ENCODE measurements around the gene CCDC74A. TPM values are rescaled to one million over a fixed set of nuclear protein-coding genes. Genes with fewer than 3 reads are reported as not detected.
"Not testable (repeated sequence)": the region's sequence is repeated elsewhere in the genome, so short reads cannot be mapped to it uniquely, and the experiment has no call there.

The CCDC74A gene
- total and polyA plus RNA-seq, 4 donors: 8.1 to 15.1 (median 11.4) TPM

DNA sequence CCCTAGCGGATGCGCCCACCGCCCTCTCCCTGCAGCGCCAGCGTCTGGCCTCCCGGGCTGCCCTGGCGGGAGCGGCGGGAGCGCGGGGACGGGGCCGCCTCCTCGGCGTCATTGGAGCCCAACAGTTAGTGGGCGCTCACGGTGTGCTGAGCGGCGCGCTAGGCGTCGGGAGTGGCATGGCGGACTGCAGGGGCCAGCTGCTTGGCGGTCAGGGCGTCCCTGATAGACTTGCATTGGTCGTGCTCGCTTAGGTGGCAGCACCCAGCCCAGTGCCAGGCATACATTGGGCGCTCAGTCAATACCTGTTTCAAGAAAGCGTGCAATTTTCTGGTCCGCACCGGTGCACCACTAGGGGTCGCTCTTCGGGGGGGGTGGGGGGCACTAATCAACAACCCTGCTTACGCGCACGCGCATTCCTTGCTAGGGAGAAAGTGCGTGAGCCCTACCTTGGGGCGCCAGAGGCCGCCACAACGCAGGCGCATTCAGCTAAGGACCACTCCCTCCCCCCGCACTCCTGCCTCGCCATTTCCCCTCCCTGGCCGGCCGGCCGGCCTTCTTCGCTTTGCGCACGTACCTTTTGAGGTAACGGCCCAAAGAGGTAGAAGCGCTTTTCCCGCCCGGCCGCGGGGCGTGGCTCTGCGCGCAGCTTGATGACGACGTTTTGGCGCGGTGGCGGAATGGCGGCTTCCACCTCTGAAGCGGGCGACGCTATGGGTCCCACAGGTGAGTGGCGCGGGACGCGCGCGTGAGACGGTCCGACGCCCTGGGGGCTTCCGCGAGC, 35.1 kb upstream of the CCDC74A start:
- peaks cover 0 to 12% (median 0%) of the 10 kb centered on the region in 5 donors for H3K4me1 ChIP-seq (ENCODE audit: control insufficient read depth in 5 of 5, insufficient read depth in 5 of 5, low read length in 5 of 5)
- peak overlapping the region; percentile 80 for H3K4me3 ChIP-seq
- ATAC-seq (ENCODE audit: insufficient read depth, low FRiP score): peak; percentile 84
- H3K27ac ChIP-seq (ENCODE audit: low read depth in 1 of 2, low read length in 1 of 2): peak overlapping the region; percentile 93 to 97
- no peaks in the 10 kb centered on the region for H3K9me3 ChIP-seq (ENCODE audit: control insufficient read depth in 4 of 4, insufficient read depth in 3 of 4, low read length in 3 of 4)
- peaks cover 0 to 2% (median 0%) of the 10 kb centered on the region in 4 donors for H3K36me3 ChIP-seq (ENCODE audit: control insufficient read depth in 4 of 4, insufficient read depth in 4 of 4, low read length in 4 of 4)
- peak; percentile 94 to 97 (median 96) for DNase-seq
- no peaks in the 10 kb centered on the region for H3K27me3 ChIP-seq (ENCODE audit: control insufficient read depth in 3 of 3, insufficient read depth in 3 of 3, low read length in 2 of 3)
- TF ChIP-seq, protein P1, sequence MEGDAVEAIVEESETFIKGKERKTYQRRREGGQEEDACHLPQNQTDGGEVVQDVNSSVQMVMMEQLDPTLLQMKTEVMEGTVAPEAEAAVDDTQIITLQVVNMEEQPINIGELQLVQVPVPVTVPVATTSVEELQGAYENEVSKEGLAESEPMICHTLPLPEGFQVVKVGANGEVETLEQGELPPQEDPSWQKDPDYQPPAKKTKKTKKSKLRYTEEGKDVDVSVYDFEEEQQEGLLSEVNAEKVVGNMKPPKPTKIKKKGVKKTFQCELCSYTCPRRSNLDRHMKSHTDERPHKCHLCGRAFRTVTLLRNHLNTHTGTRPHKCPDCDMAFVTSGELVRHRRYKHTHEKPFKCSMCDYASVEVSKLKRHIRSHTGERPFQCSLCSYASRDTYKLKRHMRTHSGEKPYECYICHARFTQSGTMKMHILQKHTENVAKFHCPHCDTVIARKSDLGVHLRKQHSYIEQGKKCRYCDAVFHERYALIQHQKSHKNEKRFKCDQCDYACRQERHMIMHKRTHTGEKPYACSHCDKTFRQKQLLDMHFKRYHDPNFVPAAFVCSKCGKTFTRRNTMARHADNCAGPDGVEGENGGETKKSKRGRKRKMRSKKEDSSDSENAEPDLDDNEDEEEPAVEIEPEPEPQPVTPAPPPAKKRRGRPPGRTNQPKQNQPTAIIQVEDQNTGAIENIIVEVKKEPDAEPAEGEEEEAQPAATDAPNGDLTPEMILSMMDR (IDR thresholded peaks at IDR 0.05; ENCODE audit: control extremely low read depth, extremely low read depth): peak; percentile 43
- 0% methylated on average over 76 to 79 of the region's 79 CpGs for WGBS, 2 donors
- peak overlapping the region; percentile 94 to 95 for H3K9ac ChIP-seq (ENCODE audit: insufficient read depth in 1 of 2, low read length in 2 of 2)

DNA sequence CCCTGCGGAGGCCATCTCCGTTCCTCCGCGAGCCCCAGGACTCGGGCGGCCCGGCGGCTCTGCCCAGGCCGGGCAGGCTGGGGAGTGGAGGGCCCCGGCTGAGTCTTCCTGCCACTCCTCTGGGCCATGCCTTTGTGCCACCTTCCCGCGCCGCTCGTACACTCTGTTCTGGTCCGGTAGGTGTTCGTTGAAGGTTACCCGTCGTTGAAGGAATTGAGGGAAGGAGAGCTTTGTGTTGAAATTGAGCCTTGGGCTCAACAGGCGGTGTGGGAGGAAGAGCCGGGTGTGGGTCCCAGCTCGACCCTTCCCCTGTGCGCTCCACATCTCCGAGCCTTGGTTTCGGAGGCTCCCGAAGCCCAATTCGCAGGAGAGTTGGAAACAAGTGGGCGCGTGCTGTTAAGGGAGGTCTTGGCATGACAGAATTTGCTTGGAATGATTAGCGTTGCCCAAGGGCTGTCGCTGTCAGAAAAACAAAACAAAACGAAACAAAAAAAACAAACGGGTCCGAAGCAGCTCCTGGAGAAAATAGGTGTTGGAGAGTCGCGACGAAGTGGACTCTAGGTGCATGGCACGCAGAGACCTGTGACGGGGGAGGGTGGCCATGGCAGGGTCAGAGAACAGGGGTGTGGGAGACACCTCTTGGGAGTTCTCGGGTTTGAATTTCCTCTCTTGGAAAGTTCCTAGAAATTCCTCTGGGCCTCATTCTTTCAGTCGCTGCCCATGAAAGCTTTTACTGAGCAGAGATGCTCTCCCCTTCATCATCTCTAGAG, 34.3 kb upstream of the CCDC74A start:
- 1% methylated on average over 40 of the region's 40 CpGs for WGBS, 2 donors
- no peaks in the 10 kb centered on the region for H3K9me3 ChIP-seq (ENCODE audit: control insufficient read depth in 4 of 4, insufficient read depth in 3 of 4, low read length in 3 of 4)
- TF ChIP-seq, protein P1 (IDR thresholded peaks at IDR 0.05; ENCODE audit: control extremely low read depth, extremely low read depth): no peak
- H3K4me1 ChIP-seq (ENCODE audit: control insufficient read depth in 5 of 5, insufficient read depth in 5 of 5, low read length in 5 of 5): peaks cover 0 to 12% (median 0%) of the 10 kb centered on the region in 5 donors
- H3K36me3 ChIP-seq (ENCODE audit: control insufficient read depth in 4 of 4, insufficient read depth in 4 of 4, low read length in 4 of 4): peaks cover 0 to 5% (median 0%) of the 10 kb centered on the region in 4 donors
- ATAC-seq (ENCODE audit: insufficient read depth, low FRiP score) (peak; percentile 14), DNase-seq (peak in 2 of 3 donors; percentile 16 to 25)
- H3K4me3 ChIP-seq: peak overlapping the region; percentile 80
- no peaks in the 10 kb centered on the region for H3K27me3 ChIP-seq (ENCODE audit: control insufficient read depth in 3 of 3, insufficient read depth in 3 of 3, low read length in 2 of 3)
- peak overlapping the region; percentile 94 to 95 for H3K9ac ChIP-seq (ENCODE audit: insufficient read depth in 1 of 2, low read length in 2 of 2)
- H3K27ac ChIP-seq (ENCODE audit: low read depth in 1 of 2, low read length in 1 of 2): peak overlapping the region; percentile 93 to 97

DNA sequence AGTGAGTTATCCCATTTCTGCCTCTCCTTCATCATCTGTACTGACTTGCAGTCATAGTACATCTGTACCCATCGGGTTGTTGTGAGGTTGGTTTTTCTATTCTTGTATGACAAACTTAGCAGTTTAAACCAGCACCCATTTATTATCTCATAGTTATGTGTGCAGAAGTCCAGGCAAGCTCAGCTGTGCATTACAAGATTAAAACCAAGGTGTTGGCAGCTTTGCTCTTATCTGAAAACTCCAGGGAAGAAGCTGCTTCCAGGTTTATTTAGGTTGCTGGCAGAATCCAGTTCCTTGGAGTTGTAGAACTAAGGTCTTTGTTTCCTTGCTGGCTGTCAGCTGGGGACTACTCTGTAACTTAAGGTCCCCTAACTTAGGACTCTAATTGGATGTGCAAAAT, 32.2 kb upstream of the CCDC74A start:
- 91 to 95% methylated on average over 1 of the region's 1 CpG for WGBS, 2 donors
- ATAC-seq (ENCODE audit: insufficient read depth, low FRiP score); DNase-seq; H3K4me3 ChIP-seq; H3K9me3 ChIP-seq (ENCODE audit: control insufficient read depth in 4 of 4, insufficient read depth in 3 of 4, low read length in 3 of 4); H3K27ac ChIP-seq (ENCODE audit: low read depth in 1 of 2, low read length in 1 of 2); H3K27me3 ChIP-seq (ENCODE audit: control insufficient read depth in 3 of 3, insufficient read depth in 3 of 3, low read length in 2 of 3); H3K36me3 ChIP-seq (ENCODE audit: control insufficient read depth in 4 of 4, insufficient read depth in 4 of 4, low read length in 4 of 4); H3K9ac ChIP-seq (ENCODE audit: insufficient read depth in 1 of 2, low read length in 2 of 2): not testable (repeated sequence)
- peaks cover 0 to 12% (median 0%) of the 10 kb centered on the region in 5 donors for H3K4me1 ChIP-seq (ENCODE audit: control insufficient read depth in 5 of 5, insufficient read depth in 5 of 5, low read length in 5 of 5)

DNA sequence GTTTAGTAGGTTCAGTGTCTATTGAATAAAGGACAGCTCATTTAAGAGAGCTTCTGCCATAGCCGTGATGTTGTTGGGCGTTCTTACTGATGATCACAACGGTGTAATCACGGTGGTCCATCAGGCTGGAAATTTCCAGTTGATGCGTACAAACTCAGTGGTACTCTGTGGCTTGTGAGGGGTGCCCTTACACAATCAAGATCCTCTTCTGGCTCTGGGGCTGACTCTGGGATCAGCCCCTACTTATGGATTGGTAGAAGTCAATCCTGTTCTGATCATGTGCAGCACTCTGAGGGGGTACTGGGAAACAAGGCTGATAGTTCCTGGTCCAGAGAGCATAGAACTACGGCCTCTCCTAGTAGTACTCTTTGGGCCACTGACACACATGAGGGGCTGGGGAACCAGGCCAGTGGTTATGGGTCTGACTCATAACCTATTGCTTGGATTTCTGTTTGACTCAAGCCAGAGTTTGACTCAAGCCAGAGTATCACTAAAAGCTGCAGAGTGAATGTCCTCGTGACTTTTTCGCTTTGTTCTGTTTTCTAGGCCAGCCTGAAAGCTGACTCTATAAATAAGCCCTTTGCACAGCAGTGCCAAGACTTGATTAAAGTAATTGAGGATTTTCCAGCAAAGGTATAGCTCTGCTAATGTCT, 29.2 kb upstream of the CCDC74A start:
- 48 to 71% methylated on average over 8 of the region's 8 CpGs for WGBS, 2 donors
- not testable (repeated sequence) for H3K9ac ChIP-seq (ENCODE audit: insufficient read depth in 1 of 2, low read length in 2 of 2); DNase-seq; H3K27me3 ChIP-seq (ENCODE audit: control insufficient read depth in 3 of 3, insufficient read depth in 3 of 3, low read length in 2 of 3); H3K4me1 ChIP-seq (ENCODE audit: control insufficient read depth in 5 of 5, insufficient read depth in 5 of 5, low read length in 5 of 5); ATAC-seq (ENCODE audit: insufficient read depth, low FRiP score); H3K9me3 ChIP-seq (ENCODE audit: control insufficient read depth in 4 of 4, insufficient read depth in 3 of 4, low read length in 3 of 4); H3K4me3 ChIP-seq
- H3K27ac ChIP-seq (ENCODE audit: low read depth in 1 of 2, low read length in 1 of 2): peak overlapping the region in 1 of 2 donors; percentile 53
- H3K36me3 ChIP-seq (ENCODE audit: control insufficient read depth in 4 of 4, insufficient read depth in 4 of 4, low read length in 4 of 4): peaks cover 0 to 20% (median 8%) of the 10 kb centered on the region in 4 donors

DNA sequence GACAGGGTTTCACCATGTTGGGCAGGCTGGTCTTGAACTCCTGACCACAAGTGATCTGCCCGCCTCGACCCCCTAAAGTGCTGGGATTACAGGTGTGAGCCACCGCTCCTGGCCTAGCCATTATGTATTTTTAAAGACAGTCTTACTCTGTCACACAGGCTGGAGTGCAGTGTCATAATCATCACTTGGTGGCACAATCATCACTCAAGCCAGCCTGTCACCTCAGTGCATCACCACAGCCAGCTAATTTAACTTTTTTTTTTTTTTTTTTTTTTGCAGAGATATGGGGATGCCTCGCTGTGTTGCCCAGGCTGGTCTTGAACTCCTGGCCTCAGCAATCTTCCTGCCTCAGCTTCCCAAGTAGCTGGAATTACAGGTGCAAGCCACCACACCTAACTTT, 24.1 kb upstream of the CCDC74A start:
- WGBS, 2 donors: 99 to 100% methylated on average over 4 of the region's 4 CpGs
- DNase-seq; ATAC-seq (ENCODE audit: insufficient read depth, low FRiP score); H3K4me1 ChIP-seq (ENCODE audit: control insufficient read depth in 5 of 5, insufficient read depth in 5 of 5, low read length in 5 of 5); H3K9me3 ChIP-seq (ENCODE audit: control insufficient read depth in 4 of 4, insufficient read depth in 3 of 4, low read length in 3 of 4); H3K4me3 ChIP-seq; H3K9ac ChIP-seq (ENCODE audit: insufficient read depth in 1 of 2, low read length in 2 of 2); H3K27me3 ChIP-seq (ENCODE audit: control insufficient read depth in 3 of 3, insufficient read depth in 3 of 3, low read length in 2 of 3); H3K27ac ChIP-seq (ENCODE audit: low read depth in 1 of 2, low read length in 1 of 2): not testable (repeated sequence)
- peaks cover 6 to 41% (median 12%) of the 10 kb centered on the region in 4 donors for H3K36me3 ChIP-seq (ENCODE audit: control insufficient read depth in 4 of 4, insufficient read depth in 4 of 4, low read length in 4 of 4)

DNA sequence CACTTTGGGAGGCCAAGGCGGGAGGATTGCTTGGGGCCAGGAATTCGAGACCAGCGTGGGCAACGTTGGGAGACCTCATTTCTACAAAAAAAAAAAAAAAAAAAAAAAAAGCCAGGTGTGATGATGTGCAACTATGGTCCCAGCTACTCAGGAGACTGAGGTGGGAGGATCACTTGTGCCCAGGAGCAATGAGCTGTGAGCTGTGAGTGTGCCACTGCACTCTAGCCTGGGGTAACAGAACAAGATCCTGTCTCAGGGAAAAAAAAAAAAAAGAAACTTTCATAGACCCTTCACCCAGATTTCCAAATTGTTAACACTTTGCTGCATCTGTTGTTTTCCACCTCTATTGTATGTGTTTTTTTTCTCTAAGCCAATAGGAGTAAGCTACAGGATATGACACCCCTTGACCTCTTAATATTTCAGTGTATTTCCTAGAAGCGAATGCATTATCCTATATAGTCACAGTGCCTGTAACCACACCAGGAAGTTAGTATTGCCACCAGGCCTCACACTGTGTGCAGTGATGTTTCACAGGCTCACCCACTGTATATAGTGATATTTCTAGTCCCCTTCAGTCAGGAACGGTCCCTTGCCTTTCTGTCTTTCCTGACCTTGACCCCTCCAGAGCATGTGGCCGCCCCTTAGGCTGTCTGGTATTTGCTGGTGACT, 23.5 kb upstream of the CCDC74A start:
- H3K4me1 ChIP-seq (ENCODE audit: control insufficient read depth in 5 of 5, insufficient read depth in 5 of 5, low read length in 5 of 5); H3K4me3 ChIP-seq; H3K9me3 ChIP-seq (ENCODE audit: control insufficient read depth in 4 of 4, insufficient read depth in 3 of 4, low read length in 3 of 4); DNase-seq; H3K9ac ChIP-seq (ENCODE audit: insufficient read depth in 1 of 2, low read length in 2 of 2); H3K27ac ChIP-seq (ENCODE audit: low read depth in 1 of 2, low read length in 1 of 2); H3K27me3 ChIP-seq (ENCODE audit: control insufficient read depth in 3 of 3, insufficient read depth in 3 of 3, low read length in 2 of 3); ATAC-seq (ENCODE audit: insufficient read depth, low FRiP score): not testable (repeated sequence)
- 89 to 91% methylated on average over 7 of the region's 7 CpGs for WGBS, 2 donors
- peaks cover 5 to 44% (median 11%) of the 10 kb centered on the region in 4 donors for H3K36me3 ChIP-seq (ENCODE audit: control insufficient read depth in 4 of 4, insufficient read depth in 4 of 4, low read length in 4 of 4)

All from lung (tissue), 12 donors.